Panc1 (cell line): Measurements from ENCODE around the gene SPTBN4. TPM values are rescaled to one million over a fixed set of nuclear protein-coding genes. Genes with fewer than 3 reads are reported as not detected.
A peak's percentile ranks its signal among the peaks of the same experiment; 100 is the strongest.
"Not testable (repeated sequence)": the region's sequence is repeated elsewhere in the genome, so short reads cannot be mapped to it uniquely, and the experiment has no call there.

Experiments used
- ATAC-seq: fragments of 200-7000 bp; cut with Tn5 transposase; 2 replicates; pipeline ENCODE4 v1.9.1; 2020; ENCODE audit warnings: mild to moderate bottlenecking, moderate library complexity
- BruUV-seq: library from RNA; stranded (reverse); fragments of 400-500 nt; replicated peaks from 2 replicates; lab custom pipeline; 2021; lab: Mats Ljungman, UMichigan
- CTCF ChIA-PET: fragments of 300-600 bp; sonication (Branson Sonifier 250); formaldehyde crosslinking; loops from one replicate; lab custom pipeline; 2022; ENCODE audit warnings: antibody characterized with exemption; lab: Charles Lee
- POLR2A ChIA-PET: fragments of 300-600 bp; sonication (Branson Sonifier 250); formaldehyde crosslinking; loops from one replicate; lab custom pipeline; 2022; ENCODE audit warnings: antibody characterized with exemption; lab: Charles Lee
- DNase-seq: peaks from one replicate; pipeline ENCODE4 v3.0.0-alpha.2; 2010; ENCODE audit warnings: low read depth, low spot score
- H3K27ac ChIP-seq: 2 replicates; pipeline ENCODE4 v1.5.1; 2011; ENCODE audit warnings: mild to moderate bottlenecking, low read length, inconsistent platforms
- H3K27me3 ChIP-seq: fragments of 200-500 bp; sonication (Bioruptor generic); 2 replicates; pipeline ENCODE4 v1.6.0; 2014; ENCODE audit warnings: low read length, inconsistent platforms; ENCODE audit not compliant: control insufficient read depth, insufficient read depth
- H3K36me3 ChIP-seq: fragments of 200-500 bp; sonication (Bioruptor generic); 2 replicates; pipeline ENCODE4 v1.5.1; 2014; ENCODE audit warnings: inconsistent platforms, mild to moderate bottlenecking, low read length, moderate library complexity; ENCODE audit not compliant: control insufficient read depth, insufficient read depth
- H3K4me1 ChIP-seq: 2 replicates; pipeline ENCODE4 v1.5.1; 2011; ENCODE audit warnings: inconsistent platforms, mild to moderate bottlenecking, low read length, moderate library complexity; ENCODE audit not compliant: control insufficient read depth, insufficient read depth
- H3K4me3 ChIP-seq, 2 experiments: 2 replicates each; pipeline ENCODE4 v1.5.1; 2011 to 2012; ENCODE audit warnings: low read depth in 2 of 2, low read length in 2 of 2, mild to moderate bottlenecking in 2 of 2, inconsistent platforms in 1 of 2, moderate library complexity in 1 of 2
- H3K9me3 ChIP-seq: fragments of 200-500 bp; sonication (Bioruptor generic); 2 replicates; pipeline ENCODE4 v1.5.1; 2014; ENCODE audit warnings: low read depth, mild to moderate bottlenecking, inconsistent platforms, low read length, moderate library complexity; ENCODE audit not compliant: control insufficient read depth, insufficient read depth
- CTCF ChIP-seq: fragments of 450-650 bp; IDR thresholded peaks from 2 replicates; pipeline ENCODE4 v1.5.1; 2017; ENCODE audit warnings: mild to moderate bottlenecking
- POLR2AphosphoS5 ChIP-seq: IDR thresholded peaks from 2 replicates; pipeline ENCODE4 v1.6.1; 2012; ENCODE audit warnings: mild to moderate bottlenecking, low read depth, low read length, moderate library complexity
- REST ChIP-seq, 2 experiments: IDR thresholded peaks; 2 replicates each; pipeline ENCODE4 v1.6.1; 2011 to 2012; ENCODE audit warnings: low read depth in 2 of 2, control low read depth in 1 of 2, low read length in 1 of 2, mild to moderate bottlenecking in 1 of 2, moderate library complexity in 1 of 2; ENCODE audit not compliant: insufficient read depth in 1 of 2
- SIN3A ChIP-seq: IDR thresholded peaks from 2 replicates; pipeline ENCODE4 v1.6.1; 2012; ENCODE audit warnings: low read depth, mild to moderate bottlenecking, low read length, moderate library complexity, borderline replicate concordance; ENCODE audit not compliant: insufficient read depth
- TCF7L2 ChIP-seq: IDR thresholded peaks from 2 replicates; pipeline ENCODE4 v1.6.1; 2011; ENCODE audit warnings: mild to moderate bottlenecking, low read depth, low read length, inconsistent platforms
- in situ Hi-C: cut with HindIII; loops from 2 replicates; pipeline ENCODE4 v1.10.0; 2016; ENCODE audit warnings: low sequenced_read_pairs, low pct_unique_long_range_greater_than_20kb
- intact Hi-C: fragments of 100-400 bp; cut with micrococcal nuclease; formaldehyde crosslinking; loops from one replicate; pipeline ENCODE4 v1.10.0; 2022; ENCODE audit not compliant: unreplicated experiment
- total RNA-seq: library from RNA; stranded (reverse); gene quantifications from one replicate; pipeline ENCODE4 v1.2.1, GENCODE V29; 2021; ENCODE audit not compliant: unreplicated experiment

Gene SPTBN4
- total RNA-seq, 1 experiment from 2014 or later, result 1.2 TPM

GRCh38 chr19:40590464-40591265, 123.9 kb downstream of the SPTBN4 start:
- POLR2A ChIA-PET, result no interaction called here
- CTCF ChIA-PET, result no interaction called here
- Histone ChIP-seq H3K4me1 (peaks cover 6% of the 10 kb centered on the region; the same call in 1 of the 2 replicates), H3K4me3 (no peak overlapping the region), H3K27me3 (no peaks in the 10 kb centered on the region), H3K27ac (no peak overlapping the region), H3K36me3 (no peaks in the 10 kb centered on the region), H3K9me3 (no peaks in the 10 kb centered on the region)
- DNase-seq (no peak), ATAC-seq (no peak)
- TF ChIP-seq SIN3A, result no peak
- no peak for TF ChIP-seq CTCF
- no peak for TF ChIP-seq TCF7L2
- TF ChIP-seq POLR2AphosphoS5, result no peak
- TF ChIP-seq REST (IDR thresholded peaks at IDR 0.05; ENCODE audit: insufficient read depth in 1 of 2, low read depth in 2 of 2, low read length in 1 of 2), result no peak
- intact Hi-C loops, result no loop called here
- BruUV-seq, result no TSS peak
- in situ Hi-C loops, result no loop called here

- H3K9me3 ChIP-seq, BruUV-seq, intact Hi-C loops, H3K36me3 ChIP-seq, DNase-seq, H3K27ac ChIP-seq, POLR2A ChIA-PET, ATAC-seq, H3K4me3 ChIP-seq, H3K27me3 ChIP-seq, CTCF ChIA-PET, H3K4me1 ChIP-seq, in situ Hi-C loops: not testable (repeated sequence)
Observed at GRCh38 chr19:40591724-40592123, 124.9 kb downstream of the SPTBN4 start.

GRCh38 chr19:40592170-40592569, 125.4 kb downstream of the SPTBN4 start:
- TF ChIP-seq SIN3A, result no peak
- no peak for TF ChIP-seq CTCF
- no peak for TF ChIP-seq REST (IDR thresholded peaks at IDR 0.05; ENCODE audit: insufficient read depth in 1 of 2, low read depth in 2 of 2, low read length in 1 of 2)
- no peak for TF ChIP-seq POLR2AphosphoS5
- TF ChIP-seq TCF7L2, result no peak
- DNase-seq, result no peak
- ATAC-seq, result 0 out of 2 replicates have a peak, but pooled peaks have one; percentile 45
- intact Hi-C loops, result no loop called here
- H3K4me3 ChIP-seq, result no peak overlapping the region
- BruUV-seq, result no TSS peak
- H3K4me1 ChIP-seq, result peaks cover 6% of the 10 kb centered on the region; the same call in 1 of the 2 replicates
- H3K27me3 ChIP-seq, result no peaks in the 10 kb centered on the region
- ChIA-PET POLR2A (no interaction called here), CTCF (no interaction called here)
- H3K9me3 ChIP-seq, result no peaks in the 10 kb centered on the region
- H3K27ac ChIP-seq, result no peak overlapping the region
- in situ Hi-C loops, result no loop called here
- no peaks in the 10 kb centered on the region for H3K36me3 ChIP-seq
